Measurements from ENCODE around the gene P2RY2. TPM values are rescaled to one million over a fixed set of nuclear protein-coding genes. Genes with fewer than 3 reads are reported as not detected.
A peak's percentile ranks its signal among the peaks of the same experiment; 100 is the strongest.

P2RY2 gene
- polyA plus RNA-seq (2011; rRNA removed) (not detected in 2 replicates), polyA minus RNA-seq (2011; rRNA and poly(A)+ RNA removed) (not detected in 2 replicates)

GRCh38 chr11:73218106-73218829, at the start of gene P2RY2:
Gene P2RY2, plus strand, starts transcription at chr11:73218281. Its CDS starts 15,879 bp downstream, at chr11:73234160.
- POLR2A ChIA-PET: no interaction called here
- H3K27ac ChIP-seq (ENCODE audit: low read depth, low read length): no peak within 1 kb of the TSS
- peak within 1 kb of the TSS; percentile 39 for H3K4me3 ChIP-seq (ENCODE audit: low read depth, low read length)
- H3K9me3 ChIP-seq (ENCODE audit: control insufficient read depth, insufficient read depth, low read length): no peaks in the 10 kb centered on the region; the same call in 1 of the 2 replicates
- peak; percentile 49 for TF ChIP-seq CTCF (IDR thresholded peaks at IDR 0.05; ENCODE audit: low read depth, low read length)
- CTCF ChIA-PET: no interaction called here
- peaks cover 43% of the 10 kb centered on the region for H3K27me3 ChIP-seq (ENCODE audit: control insufficient read depth, insufficient read depth, low read length)
- DNase-seq (ENCODE audit: low read depth, low spot score): no peak

GRCh38 chr11:73168925-73169579, 49.0 kb upstream of the P2RY2 start:
- no peak for TF ChIP-seq CTCF (IDR thresholded peaks at IDR 0.05; ENCODE audit: low read depth, low read length)
- H3K9me3 ChIP-seq (ENCODE audit: control insufficient read depth, insufficient read depth, low read length): no peaks in the 10 kb centered on the region
- ChIA-PET POLR2A (no interaction called here), CTCF (interaction anchor here (1.8 to 1.9 kb wide), 2 partner anchors 9 to 338 kb away, joined by 4 to 6 read pairs; no protein-coding TSS in a partner anchor)
- DNase-seq (ENCODE audit: low read depth, low spot score): no peak
- H3K27ac ChIP-seq (ENCODE audit: low read depth, low read length): no peak overlapping the region
- no peaks in the 10 kb centered on the region for H3K27me3 ChIP-seq (ENCODE audit: control insufficient read depth, insufficient read depth, low read length)
- no peak overlapping the region for H3K4me3 ChIP-seq (ENCODE audit: low read depth, low read length)

GRCh38 chr11:73170140-73170539, 47.9 kb upstream of the P2RY2 start:
- H3K27me3 ChIP-seq (ENCODE audit: control insufficient read depth, insufficient read depth, low read length): no peaks in the 10 kb centered on the region
- H3K4me3 ChIP-seq (ENCODE audit: low read depth, low read length): no peak overlapping the region
- no peak for DNase-seq (ENCODE audit: low read depth, low spot score)
- no peak overlapping the region for H3K27ac ChIP-seq (ENCODE audit: low read depth, low read length)
- no peak for TF ChIP-seq CTCF (IDR thresholded peaks at IDR 0.05; ENCODE audit: low read depth, low read length)
- POLR2A ChIA-PET: no interaction called here
- no peaks in the 10 kb centered on the region for H3K9me3 ChIP-seq (ENCODE audit: control insufficient read depth, insufficient read depth, low read length)
- CTCF ChIA-PET: interaction anchor here (0.6 to 1.9 kb wide), 2 partner anchors 339 to 490 kb away, joined by 4 read pairs; no protein-coding TSS in a partner anchor

DNA sequence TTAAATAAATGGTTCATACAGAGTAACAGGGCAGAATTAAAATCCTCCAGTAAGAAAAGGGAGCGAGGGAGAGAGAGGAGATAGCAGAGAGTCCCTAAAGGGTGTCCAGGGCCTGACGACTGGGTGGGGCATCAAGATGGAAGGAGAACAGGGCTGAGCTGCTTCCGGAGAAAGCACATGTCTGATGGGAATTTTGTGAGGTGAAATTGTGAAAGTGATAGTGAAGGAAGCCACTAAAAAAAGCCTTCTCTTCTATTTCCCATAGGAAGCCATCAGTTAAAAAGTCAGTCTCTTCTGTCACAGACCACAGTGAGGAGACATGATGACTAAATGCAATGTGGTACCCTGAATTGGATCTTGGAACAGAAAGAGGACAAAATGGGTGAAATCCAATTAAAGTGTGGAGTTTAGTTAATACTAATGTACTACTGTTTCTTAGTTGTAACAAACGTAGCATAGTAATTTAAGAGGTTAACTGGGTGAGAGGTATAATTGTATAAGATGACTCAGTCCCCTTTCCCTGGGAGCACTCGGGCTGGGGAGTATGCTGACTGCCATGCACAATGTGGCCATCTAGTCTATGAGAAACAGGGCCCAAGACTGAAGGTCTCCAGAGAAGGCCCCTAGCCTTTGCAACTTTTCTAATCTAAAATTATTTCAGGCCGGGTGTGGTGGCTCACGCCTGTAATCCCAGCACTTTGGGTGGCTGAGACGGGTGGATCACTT, 46.5 kb upstream of the P2RY2 start:
- Histone ChIP-seq H3K27ac (ENCODE audit: low read depth, low read length) (no peak overlapping the region), H3K27me3 (ENCODE audit: control insufficient read depth, insufficient read depth, low read length) (no peaks in the 10 kb centered on the region), H3K4me3 (ENCODE audit: low read depth, low read length) (no peak overlapping the region), H3K9me3 (ENCODE audit: control insufficient read depth, insufficient read depth, low read length) (no peaks in the 10 kb centered on the region)
- ChIA-PET CTCF (no interaction called here), POLR2A (no interaction called here)
- DNase-seq (ENCODE audit: low read depth, low spot score): no peak
- no peak for TF ChIP-seq CTCF (IDR thresholded peaks at IDR 0.05; ENCODE audit: low read depth, low read length)
